NCI-H187 treated with DMSO at 0.1 percent for 48 hours (cell line): Measurements from ENCODE around the gene TRPM8.

ENCODE experiments used
- DNase-seq: peaks from one replicate; lab custom pipeline; 2025; lab: John Stamatoyannopoulos, UW

Gene TRPM8

GRCh38 chr2:234002281-234002680 lies 85.1 kb downstream of the TRPM8 start:
- DNase-seq = no peak

DNA sequence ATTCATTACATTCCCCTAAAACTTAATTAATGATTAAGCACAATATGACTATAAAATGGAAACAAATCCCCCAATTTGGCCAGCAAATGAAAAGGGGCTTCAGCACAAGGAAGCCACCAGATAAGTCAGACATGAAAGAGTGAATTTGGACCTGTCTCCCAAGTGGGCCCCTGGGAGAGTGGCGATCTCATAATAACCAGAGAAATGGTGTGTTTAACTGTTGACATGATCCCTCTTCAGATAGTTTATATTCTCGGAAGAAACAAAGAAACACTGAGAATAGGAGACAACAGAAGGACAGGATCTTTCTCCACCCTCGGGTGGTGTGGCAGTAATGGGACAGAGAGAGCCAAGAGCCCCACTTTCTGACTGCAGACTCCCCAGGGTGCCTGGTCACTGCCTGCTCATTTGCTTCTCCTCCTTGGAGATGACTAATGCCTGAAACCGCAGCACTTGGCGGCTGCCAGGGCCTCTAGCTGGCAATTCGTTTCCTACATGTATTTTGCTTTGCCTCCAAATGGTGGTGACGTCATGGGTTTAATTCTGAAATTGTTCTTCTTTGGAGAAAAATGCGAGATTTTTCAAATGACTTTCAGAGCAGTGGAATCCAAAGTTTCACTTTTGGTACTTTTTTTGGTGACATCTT lies 86.9 kb downstream of the TRPM8 start:
- DNase-seq = peak; percentile 44

- no peak for DNase-seq
These were observed 88.0 kb downstream of the TRPM8 start for GRCh38 chr2:234005126-234005525.

DNA sequence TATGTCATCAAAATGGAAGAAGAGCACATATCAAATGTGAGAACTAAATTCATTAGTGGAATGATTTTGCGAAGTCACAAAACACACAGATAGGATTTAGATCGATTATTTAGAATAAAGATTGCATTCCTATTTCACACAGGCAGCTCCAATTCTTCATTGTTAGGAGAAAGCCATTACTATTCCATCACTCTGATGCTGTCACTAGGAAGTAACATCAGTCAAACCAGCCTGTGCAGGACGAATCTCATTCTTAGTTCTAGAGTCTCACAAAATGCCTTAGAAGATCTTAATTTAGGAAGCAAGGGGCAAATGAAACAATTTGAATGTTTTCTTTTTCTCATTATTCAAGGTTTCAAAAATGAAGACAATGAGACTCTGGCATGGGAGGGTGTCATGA lies 89.3 kb downstream of the TRPM8 start:
- no peak for DNase-seq

- no peak for DNase-seq
These were observed 97.3 kb downstream of the TRPM8 start for GRCh38 chr2:234014427-234014826.

GRCh38 chr2:234015861-234016260 lies 98.7 kb downstream of the TRPM8 start:
- DNase-seq = no peak

- no peak for DNase-seq
These were observed 102.7 kb downstream of the TRPM8 start for GRCh38 chr2:234019896-234020295.

- no peak for DNase-seq
These were observed 103.2 kb downstream of the TRPM8 start for GRCh38 chr2:234020332-234020731.

- DNase-seq = no peak
These were observed 105.3 kb downstream of the TRPM8 start for GRCh38 chr2:234022424-234022823.

DNA sequence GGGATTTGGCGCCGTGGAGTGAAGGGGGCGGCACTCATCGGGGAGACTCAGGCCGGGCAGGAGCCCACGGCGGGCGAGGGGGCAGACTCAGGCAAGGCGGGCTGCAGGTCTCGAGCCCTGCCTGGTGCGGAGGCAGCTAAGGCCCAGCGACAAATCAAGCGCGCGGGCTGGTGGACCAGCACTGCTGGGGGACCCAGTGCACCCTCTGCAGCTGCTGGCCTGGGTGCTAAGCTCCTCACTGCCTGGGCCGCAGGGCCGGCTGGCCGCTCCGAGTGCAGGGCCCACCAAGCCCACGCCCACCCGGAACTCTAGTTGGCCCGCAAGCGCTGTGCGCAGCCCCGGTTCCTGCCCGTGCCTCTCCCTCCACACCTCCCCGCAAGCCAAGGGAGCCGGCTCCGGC lies 107.1 kb downstream of the TRPM8 start:
- no peak for DNase-seq

DNA sequence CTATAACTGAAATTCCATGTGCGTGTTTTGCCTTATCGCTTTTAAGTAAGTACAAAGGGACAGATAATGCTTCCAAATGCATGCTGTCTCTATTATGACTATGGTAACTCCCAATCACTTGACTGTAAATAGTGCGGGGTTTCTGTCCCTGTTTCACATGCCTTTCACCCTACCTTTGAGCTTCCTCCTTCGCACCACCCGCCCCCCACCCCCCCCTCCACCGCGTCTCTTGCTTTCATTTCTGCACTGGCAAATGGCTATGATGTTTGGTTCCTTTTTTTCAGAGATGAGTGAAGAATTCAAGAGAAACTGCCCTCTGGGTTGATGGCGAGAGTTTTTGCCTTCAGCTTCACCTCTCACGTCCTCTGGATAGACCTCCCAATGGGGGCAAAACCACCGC lies 108.3 kb downstream of the TRPM8 start:
- no peak for DNase-seq

DNA sequence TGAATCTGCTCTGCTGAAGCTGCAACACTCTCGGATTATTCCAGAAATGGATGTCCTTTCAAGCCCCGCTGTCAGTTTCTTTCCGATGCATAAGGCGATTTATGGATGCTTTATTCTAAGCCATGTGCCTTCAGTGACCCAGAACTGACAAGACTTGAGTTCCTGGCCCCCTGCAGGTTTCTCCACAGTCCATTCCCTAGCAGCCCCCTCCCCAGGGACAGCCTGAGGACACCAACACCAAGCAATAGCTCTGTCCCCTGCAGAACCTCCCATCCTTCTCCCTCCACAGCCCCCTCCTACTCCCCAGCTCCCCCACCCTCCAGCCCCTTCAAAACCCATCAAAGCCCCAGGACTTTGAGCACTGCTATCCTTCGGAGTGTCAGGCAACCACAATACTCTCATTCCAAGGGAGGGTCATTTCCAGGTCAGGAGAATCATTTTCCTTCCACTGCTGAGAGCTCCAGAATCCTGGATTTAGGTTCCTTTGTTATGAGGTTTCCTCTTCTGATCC lies 108.8 kb downstream of the TRPM8 start:
- DNase-seq = no peak

- no peak for DNase-seq
These were observed 109.6 kb downstream of the TRPM8 start for GRCh38 chr2:234026693-234027254.

- DNase-seq = no peak
These were observed 110.5 kb downstream of the TRPM8 start for GRCh38 chr2:234027641-234028040.

GRCh38 chr2:234029150-234029733 lies 112.1 kb downstream of the TRPM8 start:
- DNase-seq = no peak

- no peak for DNase-seq
These were observed 114.0 kb downstream of the TRPM8 start for GRCh38 chr2:234031207-234031606.

DNA sequence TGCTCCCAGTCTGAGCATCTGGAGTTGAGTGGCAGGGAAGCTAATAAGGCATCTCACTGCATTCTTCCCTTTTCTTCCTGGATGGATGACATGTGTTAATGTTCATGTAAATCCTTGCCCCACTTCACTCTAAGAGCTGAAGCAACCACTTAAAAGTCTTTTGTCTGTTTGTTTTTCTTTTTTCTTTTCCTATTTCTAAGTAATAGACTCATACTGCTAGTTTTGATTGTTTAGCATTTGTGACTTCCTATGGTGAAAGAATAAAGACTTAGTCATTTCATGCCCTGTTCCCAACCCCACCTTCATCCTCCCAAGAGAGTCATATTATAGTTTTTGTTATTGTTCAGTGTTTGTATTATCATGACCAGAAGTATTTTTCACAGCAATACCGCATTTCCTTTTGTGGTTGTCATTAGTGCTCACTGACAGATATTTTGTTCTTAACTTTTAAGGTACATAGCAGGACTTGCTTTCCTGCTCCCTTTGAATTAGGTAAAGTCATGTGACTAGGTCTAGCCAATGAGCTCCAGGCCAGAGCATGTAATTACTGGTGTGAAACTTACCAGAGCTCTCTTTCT lies 115.2 kb downstream of the TRPM8 start:
- no peak for DNase-seq

DNA sequence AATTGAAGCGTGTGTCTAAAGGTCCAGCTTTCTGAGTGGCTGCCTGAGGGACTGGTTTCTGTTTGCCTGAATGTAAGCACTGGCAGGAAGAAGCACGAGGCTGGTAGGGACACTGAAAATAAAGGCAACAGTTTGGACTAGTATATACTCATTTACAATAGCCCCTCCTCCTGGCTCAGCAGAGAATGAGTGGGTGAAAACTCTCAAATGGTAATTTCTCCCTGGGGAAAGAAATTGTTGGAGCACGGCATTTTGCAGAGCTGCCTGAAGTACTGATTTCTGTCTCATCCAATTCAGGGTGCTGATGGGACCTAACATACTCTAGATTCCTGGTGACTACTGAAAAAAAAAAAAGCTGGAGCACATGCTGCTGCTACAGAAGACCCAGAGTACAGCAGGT lies 116.0 kb downstream of the TRPM8 start:
- DNase-seq = no peak

DNA sequence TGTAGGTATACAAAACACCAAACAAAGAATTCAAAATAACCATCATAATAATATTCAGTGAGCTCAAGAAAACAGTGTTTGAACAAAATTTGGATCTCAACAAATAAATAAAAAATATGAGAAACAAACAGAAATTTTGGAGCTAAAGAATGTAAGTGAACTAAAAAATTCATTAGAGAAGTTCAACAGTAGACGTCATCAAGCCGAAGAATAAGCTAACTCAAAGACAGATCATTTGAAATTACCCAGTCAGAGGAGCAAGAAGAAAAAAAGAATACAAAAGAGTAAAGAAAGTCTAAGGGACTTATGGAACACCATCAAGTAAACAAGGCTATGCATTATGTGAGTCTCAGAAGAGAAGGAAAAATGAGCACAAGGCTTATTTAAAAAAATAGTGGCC lies 116.7 kb downstream of the TRPM8 start:
- no peak for DNase-seq

DNA sequence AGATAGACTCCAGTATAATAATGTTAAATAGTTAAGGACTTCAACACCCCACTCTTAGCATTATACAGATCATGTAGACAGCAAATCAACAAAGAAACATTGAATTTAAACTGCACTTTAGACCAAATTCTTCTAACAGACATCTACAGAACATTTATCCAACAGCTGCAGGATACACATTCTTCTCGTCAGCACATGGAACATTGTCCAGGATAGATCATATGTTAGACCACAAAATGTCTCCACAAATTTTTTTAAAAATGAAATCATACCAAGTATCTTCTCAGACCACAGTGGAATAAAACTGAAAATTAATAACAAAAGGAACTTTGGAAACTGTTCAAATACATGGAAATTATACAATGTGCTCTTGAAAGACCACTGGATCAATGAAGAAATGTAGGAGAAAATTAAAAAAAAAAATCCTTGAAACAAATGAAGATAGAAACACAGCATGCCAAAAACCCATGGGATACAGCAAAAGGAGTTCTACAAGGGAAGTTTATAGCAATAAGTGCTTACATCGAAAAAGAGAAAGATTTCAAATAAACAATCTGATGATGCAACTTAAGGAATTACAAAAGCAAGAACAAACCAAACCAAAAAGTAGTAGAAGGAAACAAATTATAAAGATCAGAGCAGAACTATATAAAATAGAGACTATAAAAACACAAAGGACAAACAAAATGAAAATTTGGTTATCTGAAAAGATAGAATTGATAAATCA lies 121.1 kb downstream of the TRPM8 start:
- DNase-seq = no peak

DNA sequence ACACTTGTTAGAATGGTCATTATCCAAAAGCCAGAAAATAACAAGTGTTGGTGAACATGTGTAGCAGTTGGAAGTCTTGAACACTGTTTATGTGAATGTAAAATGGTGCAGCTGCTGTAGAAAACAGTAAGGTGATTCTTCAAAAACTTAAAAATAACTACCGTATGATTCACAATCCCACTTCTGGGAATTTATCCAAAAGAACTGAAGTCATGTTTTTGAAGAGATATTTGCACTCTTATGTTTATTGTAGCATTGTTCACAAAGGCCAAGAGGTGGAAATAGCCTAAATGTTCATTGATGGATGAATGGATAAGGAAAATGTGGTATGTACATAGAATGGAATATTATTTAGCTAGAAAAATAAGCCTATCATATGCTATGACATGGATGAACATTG lies 127.0 kb downstream of the TRPM8 start:
- DNase-seq = no peak

DNA sequence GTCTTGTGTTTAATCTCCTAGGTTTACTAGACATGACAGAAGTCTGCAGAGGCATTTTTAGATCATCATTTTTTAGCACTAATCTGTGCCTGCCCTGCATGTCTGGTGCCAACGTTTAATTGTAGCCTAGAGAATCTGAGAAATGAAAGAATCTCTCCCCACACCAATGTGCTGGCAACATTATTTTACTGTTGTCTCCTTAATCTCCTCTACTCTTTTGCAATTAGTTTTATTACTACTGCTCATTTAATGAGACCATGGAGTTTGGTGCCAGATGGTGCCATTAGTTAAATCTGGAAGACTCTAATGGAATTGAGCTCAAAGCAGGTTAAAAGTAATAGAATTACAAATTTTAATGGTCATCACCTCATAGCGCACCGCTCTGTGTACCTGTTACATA lies 129.3 kb downstream of the TRPM8 start:
- no peak for DNase-seq

- no peak for DNase-seq
These were observed 130.2 kb downstream of the TRPM8 start for GRCh38 chr2:234047361-234047760.
